Measurements from ENCODE around the gene ABTB2. TPM values are rescaled to one million over a fixed set of nuclear protein-coding genes. Genes with fewer than 3 reads are reported as not detected.

Gene ABTB2
- total RNA-seq, 4 donors from 2014 or later, result 5.4 to 15.6 (median 12.8) TPM

- Histone ChIP-seq H3K4me1 (peaks cover 14% of the 10 kb centered on the region), H3K4me3 (no peak overlapping the region), H3K9me3 (no peaks in the 10 kb centered on the region), H3K36me3 (no peaks in the 10 kb centered on the region), H3K27ac (no peak overlapping the region), H3K27me3 (no peaks in the 10 kb centered on the region)
- 85% methylated on average over 11 of the region's 11 CpGs for WGBS
- DNase-seq (ENCODE audit: low spot score in 2 of 2), result no peak
- no peak for TF ChIP-seq EP300 (IDR thresholded peaks at IDR 0.05)
- TF ChIP-seq POLR2A (IDR thresholded peaks at IDR 0.05), result no peak
- TF ChIP-seq POLR2AphosphoS5 (IDR thresholded peaks at IDR 0.05), result no peak
- TF ChIP-seq, protein P1, sequence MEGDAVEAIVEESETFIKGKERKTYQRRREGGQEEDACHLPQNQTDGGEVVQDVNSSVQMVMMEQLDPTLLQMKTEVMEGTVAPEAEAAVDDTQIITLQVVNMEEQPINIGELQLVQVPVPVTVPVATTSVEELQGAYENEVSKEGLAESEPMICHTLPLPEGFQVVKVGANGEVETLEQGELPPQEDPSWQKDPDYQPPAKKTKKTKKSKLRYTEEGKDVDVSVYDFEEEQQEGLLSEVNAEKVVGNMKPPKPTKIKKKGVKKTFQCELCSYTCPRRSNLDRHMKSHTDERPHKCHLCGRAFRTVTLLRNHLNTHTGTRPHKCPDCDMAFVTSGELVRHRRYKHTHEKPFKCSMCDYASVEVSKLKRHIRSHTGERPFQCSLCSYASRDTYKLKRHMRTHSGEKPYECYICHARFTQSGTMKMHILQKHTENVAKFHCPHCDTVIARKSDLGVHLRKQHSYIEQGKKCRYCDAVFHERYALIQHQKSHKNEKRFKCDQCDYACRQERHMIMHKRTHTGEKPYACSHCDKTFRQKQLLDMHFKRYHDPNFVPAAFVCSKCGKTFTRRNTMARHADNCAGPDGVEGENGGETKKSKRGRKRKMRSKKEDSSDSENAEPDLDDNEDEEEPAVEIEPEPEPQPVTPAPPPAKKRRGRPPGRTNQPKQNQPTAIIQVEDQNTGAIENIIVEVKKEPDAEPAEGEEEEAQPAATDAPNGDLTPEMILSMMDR (IDR thresholded peaks at IDR 0.05), result no peak
These were observed 119.3 kb downstream of the ABTB2 start for GRCh38 chr11:34238533-34238932.

DNA sequence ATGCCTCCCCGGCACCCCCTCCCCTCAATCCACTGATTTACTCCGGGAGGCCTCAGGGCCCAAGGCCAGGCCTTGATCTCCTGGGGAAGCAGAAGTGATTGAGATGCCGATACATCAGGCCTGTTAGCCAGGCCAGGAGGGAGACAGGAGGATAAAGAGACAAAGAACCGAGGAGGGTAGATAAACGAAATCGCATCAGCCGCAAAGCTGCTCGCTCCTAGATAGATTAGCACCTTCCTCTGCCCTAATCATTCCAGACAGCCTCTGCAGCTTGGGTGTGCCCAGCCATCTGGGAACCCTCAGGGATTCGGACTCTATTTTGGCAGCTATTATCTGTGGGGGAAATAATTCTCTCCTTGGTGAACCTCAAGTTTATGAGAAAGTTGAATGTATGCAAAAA, 121.2 kb downstream of the ABTB2 start:
- H3K4me1 ChIP-seq, result peaks cover 9% of the 10 kb centered on the region
- H3K36me3 ChIP-seq, result no peaks in the 10 kb centered on the region
- WGBS, result 90% methylated on average over 9 of the region's 9 CpGs
- H3K9me3 ChIP-seq, result no peaks in the 10 kb centered on the region
- no peak overlapping the region for H3K4me3 ChIP-seq
- TF ChIP-seq POLR2A (IDR thresholded peaks at IDR 0.05) (no peak), POLR2AphosphoS5 (IDR thresholded peaks at IDR 0.05) (no peak), EP300 (IDR thresholded peaks at IDR 0.05) (no peak)
- TF ChIP-seq, protein P1 (IDR thresholded peaks at IDR 0.05), result no peak
- no peaks in the 10 kb centered on the region for H3K27me3 ChIP-seq
- no peak for DNase-seq (ENCODE audit: low spot score in 2 of 2)
- H3K27ac ChIP-seq, result no peak overlapping the region

- no peak overlapping the region for H3K27ac ChIP-seq
- TF ChIP-seq POLR2AphosphoS5 (IDR thresholded peaks at IDR 0.05) (no peak), EP300 (IDR thresholded peaks at IDR 0.05) (no peak), POLR2A (IDR thresholded peaks at IDR 0.05) (no peak)
- TF ChIP-seq, protein P1 (IDR thresholded peaks at IDR 0.05), result no peak
- DNase-seq (ENCODE audit: low spot score in 2 of 2), result no peak
- H3K4me1 ChIP-seq, result peaks cover 9% of the 10 kb centered on the region
- H3K9me3 ChIP-seq, result no peaks in the 10 kb centered on the region
- no peaks in the 10 kb centered on the region for H3K27me3 ChIP-seq
- H3K4me3 ChIP-seq, result no peak overlapping the region
- WGBS, result 87% methylated on average over 7 of the region's 7 CpGs
- no peaks in the 10 kb centered on the region for H3K36me3 ChIP-seq
These were observed 122.2 kb downstream of the ABTB2 start for GRCh38 chr11:34235591-34236071.

- H3K27ac ChIP-seq, result no peak overlapping the region
- H3K9me3 ChIP-seq, result no peaks in the 10 kb centered on the region
- H3K27me3 ChIP-seq, result no peaks in the 10 kb centered on the region
- DNase-seq (ENCODE audit: low spot score in 2 of 2), result no peak
- H3K4me1 ChIP-seq, result peaks cover 9% of the 10 kb centered on the region
- H3K36me3 ChIP-seq, result no peaks in the 10 kb centered on the region
- H3K4me3 ChIP-seq, result no peak overlapping the region
- 70% methylated on average over 4 of the region's 4 CpGs for WGBS
- no peak for TF ChIP-seq POLR2AphosphoS5 (IDR thresholded peaks at IDR 0.05)
- TF ChIP-seq POLR2A (IDR thresholded peaks at IDR 0.05), result no peak
- TF ChIP-seq, protein P1 (IDR thresholded peaks at IDR 0.05), result no peak
- TF ChIP-seq EP300 (IDR thresholded peaks at IDR 0.05), result no peak
These were observed 122.6 kb downstream of the ABTB2 start for GRCh38 chr11:34235189-34235588.

GRCh38 chr11:34234086-34234740, 123.6 kb downstream of the ABTB2 start:
- peaks cover 9% of the 10 kb centered on the region for H3K4me1 ChIP-seq
- no peaks in the 10 kb centered on the region for H3K9me3 ChIP-seq
- peak overlapping the region; percentile 45 for H3K27ac ChIP-seq
- H3K36me3 ChIP-seq, result no peaks in the 10 kb centered on the region
- H3K27me3 ChIP-seq, result no peaks in the 10 kb centered on the region
- no peak for DNase-seq (ENCODE audit: low spot score in 2 of 2)
- WGBS, result 54% methylated on average over 9 of the region's 9 CpGs
- TF ChIP-seq EP300 (IDR thresholded peaks at IDR 0.05) (no peak), POLR2AphosphoS5 (IDR thresholded peaks at IDR 0.05) (no peak), POLR2A (IDR thresholded peaks at IDR 0.05) (no peak)
- TF ChIP-seq, protein P1 (IDR thresholded peaks at IDR 0.05), result no peak
- no peak overlapping the region for H3K4me3 ChIP-seq
